Ishikawa (cell line): Measurements from ENCODE around the gene RCOR1.

Experiments
- EP300 ChIP-seq: IDR thresholded peaks from 2 replicates; pipeline ENCODE4 v1.6.1; 2012; ENCODE audit warnings: borderline replicate concordance
- FOXM1 ChIP-seq: IDR thresholded peaks from 2 replicates; pipeline ENCODE4 v1.6.1; 2012; ENCODE audit warnings: low read depth, borderline replicate concordance
- RAD21 ChIP-seq: IDR thresholded peaks from 2 replicates; pipeline ENCODE4 v1.6.1; 2012; ENCODE audit warnings: low read depth
- TEAD4 ChIP-seq: IDR thresholded peaks from 2 replicates; pipeline ENCODE4 v1.6.1; 2012
- TF ChIP-seq, protein P1 (sequence below): IDR thresholded peaks from 2 replicates; pipeline ENCODE4 v1.6.1; 2012

- TF ChIP-seq EP300 (no peak), TEAD4 (no peak), FOXM1 (no peak), RAD21 (no peak)
- TF ChIP-seq, protein P1, sequence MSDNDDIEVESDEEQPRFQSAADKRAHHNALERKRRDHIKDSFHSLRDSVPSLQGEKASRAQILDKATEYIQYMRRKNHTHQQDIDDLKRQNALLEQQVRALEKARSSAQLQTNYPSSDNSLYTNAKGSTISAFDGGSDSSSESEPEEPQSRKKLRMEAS: no peak
These were observed 11.0 kb downstream of the RCOR1 start for GRCh38 chr14:102603293-102603907.
